ENCODE data around the gene ZNF79.

GRCh38 chr9:127386981-127387380 lies 37.2 kb upstream of the ZNF79 start:
- no peak for TF ChIP-seq ESRRG (CRISPR knock-in tag; IDR thresholded peaks at IDR 0.05)
- TF ChIP-seq RARB (CRISPR knock-in tag; IDR thresholded peaks at IDR 0.05) = no peak
- TF ChIP-seq, protein P1, sequence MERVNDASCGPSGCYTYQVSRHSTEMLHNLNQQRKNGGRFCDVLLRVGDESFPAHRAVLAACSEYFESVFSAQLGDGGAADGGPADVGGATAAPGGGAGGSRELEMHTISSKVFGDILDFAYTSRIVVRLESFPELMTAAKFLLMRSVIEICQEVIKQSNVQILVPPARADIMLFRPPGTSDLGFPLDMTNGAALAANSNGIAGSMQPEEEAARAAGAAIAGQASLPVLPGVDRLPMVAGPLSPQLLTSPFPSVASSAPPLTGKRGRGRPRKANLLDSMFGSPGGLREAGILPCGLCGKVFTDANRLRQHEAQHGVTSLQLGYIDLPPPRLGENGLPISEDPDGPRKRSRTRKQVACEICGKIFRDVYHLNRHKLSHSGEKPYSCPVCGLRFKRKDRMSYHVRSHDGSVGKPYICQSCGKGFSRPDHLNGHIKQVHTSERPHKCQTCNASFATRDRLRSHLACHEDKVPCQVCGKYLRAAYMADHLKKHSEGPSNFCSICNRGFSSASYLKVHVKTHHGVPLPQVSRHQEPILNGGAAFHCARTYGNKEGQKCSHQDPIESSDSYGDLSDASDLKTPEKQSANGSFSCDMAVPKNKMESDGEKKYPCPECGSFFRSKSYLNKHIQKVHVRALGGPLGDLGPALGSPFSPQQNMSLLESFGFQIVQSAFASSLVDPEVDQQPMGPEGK (CRISPR knock-in tag; IDR thresholded peaks at IDR 0.05; ENCODE audit: borderline replicate concordance) = no peak
- TF ChIP-seq CSRNP3 (CRISPR knock-in tag; IDR thresholded peaks at IDR 0.05) = no peak
- no peak for TF ChIP-seq ZNF565 (CRISPR knock-in tag; conservative IDR thresholded peaks at IDR 0.05; ENCODE audit: low read depth)
- TF ChIP-seq CSDC2 (CRISPR knock-in tag; IDR thresholded peaks at IDR 0.05) = no peak

Data from SK-N-SH treated with all-trans-retinoic acid at 6 μM for 48 hours (cell line).